H1 (cell line): ENCODE data around the gene ENTPD1. TPM values are rescaled to one million over a fixed set of nuclear protein-coding genes. Genes with fewer than 3 reads are reported as not detected.

Experiments
- CTCF ChIA-PET: fragments of 300-600 bp; sonication (Branson Sonifier 250); formaldehyde crosslinking; loops from one replicate; lab custom pipeline; 2021; ENCODE audit not compliant: partially characterized antibody; lab: Charles Lee
- POLR2A ChIA-PET: fragments of 300-600 bp; sonication (Branson Sonifier 250); formaldehyde crosslinking; loops from one replicate; lab custom pipeline; 2021; ENCODE audit warnings: inconsistent platforms; ENCODE audit not compliant: partially characterized antibody; lab: Charles Lee
- DNase-seq, 2 experiments: peaks; one replicate each; pipeline versions ENCODE4 v3.0.0 to v3.0.0-alpha.2; 2010 to 2022; ENCODE audit warnings: low spot score in 2 of 2, low read depth in 1 of 2, mixed read lengths in 1 of 2
- FAIRE-seq: peaks from 2 replicates; lab custom pipeline; 2011; peaks lifted over from hg19 to GRCh38; lab: Jason Lieb, UNC
- H2AFZ ChIP-seq: 2 replicates; pipeline ENCODE4 v1.8.1; 2012; ENCODE audit warnings: low read length, inconsistent platforms
- H2AK5ac ChIP-seq: 2 replicates; pipeline ENCODE4 v1.6.1; 2013; ENCODE audit warnings: low read depth, low read length
- H2BK120ac ChIP-seq: replicated peaks from 2 replicates; pipeline ENCODE3; 2013; ENCODE audit warnings: low read depth, low read length, inconsistent platforms
- H2BK12ac ChIP-seq: 2 replicates; pipeline ENCODE4 v1.6.1; 2013; ENCODE audit warnings: low read depth, low read length
- H2BK15ac ChIP-seq: 2 replicates; pipeline ENCODE4 v1.6.1; 2013; ENCODE audit warnings: low read length
- H2BK20ac ChIP-seq: 2 replicates; pipeline ENCODE4 v1.6.1; 2013; ENCODE audit warnings: low read length
- H2BK5ac ChIP-seq: 2 replicates; pipeline ENCODE4 v1.6.1; 2013; ENCODE audit warnings: low read depth, low read length
- H3K14ac ChIP-seq: 2 replicates; pipeline ENCODE4 v1.6.1; 2013; ENCODE audit warnings: inconsistent platforms; ENCODE audit not compliant: insufficient read length
- H3K18ac ChIP-seq: 2 replicates; pipeline ENCODE4 v1.6.1; 2013; ENCODE audit warnings: low read length; ENCODE audit errors: extremely low read depth
- H3K23ac ChIP-seq: 2 replicates; pipeline ENCODE4 v1.6.1; 2013; ENCODE audit warnings: inconsistent platforms; ENCODE audit not compliant: insufficient read length
- H3K23me2 ChIP-seq: 2 replicates; pipeline ENCODE4 v1.6.1; 2013; ENCODE audit warnings: low read depth, low read length
- H3K27ac ChIP-seq: 2 replicates; pipeline ENCODE4 v1.6.1; 2011; ENCODE audit warnings: low read depth, low read length, inconsistent platforms
- H3K27me3 ChIP-seq, 4 experiments: replicated peaks in 1 of 4; 1 replicate in 1 of 4; 2 replicates in 3 of 4; pipeline versions ENCODE4 v1.6.1 to v1.8.1; 2011 to 2013; ENCODE audit warnings: low read length in 3 of 4, mild to moderate bottlenecking in 3 of 4, inconsistent platforms in 2 of 4, mixed read lengths in 2 of 4, moderate library complexity in 1 of 4; ENCODE audit not compliant: control insufficient read depth in 3 of 4, insufficient read depth in 3 of 4; ENCODE audit errors: extremely low read depth in 1 of 4
- H3K36me3 ChIP-seq, 4 experiments: 2 replicates each; pipeline versions ENCODE4 v1.6.1 to v1.8.1; 2011 to 2013; ENCODE audit warnings: mild to moderate bottlenecking in 4 of 4, low read length in 3 of 4, moderate library complexity in 2 of 4, control low read depth in 1 of 4, inconsistent platforms in 1 of 4; ENCODE audit not compliant: insufficient read depth in 4 of 4, control insufficient read depth in 2 of 4
- H3K4ac ChIP-seq: replicated peaks from 2 replicates; pipeline ENCODE3; 2013; ENCODE audit warnings: low read length, low read depth, mixed read lengths, inconsistent platforms; ENCODE audit not compliant: insufficient read length
- H3K4me1 ChIP-seq, 4 experiments: replicated peaks in 1 of 4; 1 replicate in 1 of 4; 2 replicates in 3 of 4; pipeline versions ENCODE4 v1.6.1 to v1.8.1; 2011 to 2013; ENCODE audit warnings: low read length in 3 of 4, inconsistent platforms in 2 of 4, mixed read lengths in 1 of 4; ENCODE audit not compliant: insufficient read depth in 4 of 4, control insufficient read depth in 3 of 4
- H3K4me2 ChIP-seq, 2 experiments: 2 replicates each; pipeline versions ENCODE4 v1.6.1 to v1.8.1; 2011 to 2013; ENCODE audit warnings: low read depth in 2 of 2, low read length in 2 of 2, control low read depth in 1 of 2, inconsistent platforms in 1 of 2, mild to moderate bottlenecking in 1 of 2; ENCODE audit not compliant: insufficient read depth in 1 of 2
- H3K4me3 ChIP-seq, 4 experiments: fragments of 200-600, 300-600 bp in 1 of 4; sonication (generic), shearing (Covaris generic), sonication (Bioruptor Twin) in 1 of 4; 2 replicates each; pipeline versions ENCODE4 v1.5.1 to v1.8.1; 2011 to 2016; ENCODE audit warnings: low read length in 4 of 4, low read depth in 3 of 4, control low read depth in 2 of 4, inconsistent platforms in 2 of 4, mild to moderate bottlenecking in 2 of 4, mixed read lengths in 1 of 4, moderate library complexity in 1 of 4; ENCODE audit not compliant: insufficient read depth in 2 of 4; ENCODE audit errors: extremely low read depth in 1 of 4
- H3K56ac ChIP-seq: replicated peaks from 2 replicates; pipeline ENCODE3; 2013; ENCODE audit warnings: low read depth, mild to moderate bottlenecking, mixed read lengths, low read length, inconsistent platforms; ENCODE audit not compliant: insufficient read length
- H3K79me1 ChIP-seq: 2 replicates; pipeline ENCODE4 v1.6.1; 2013; ENCODE audit warnings: low read depth, low read length, control low read depth
- H3K79me2 ChIP-seq, 2 experiments: 2 replicates each; pipeline versions ENCODE4 v1.6.1 to v1.8.1; 2012 to 2013; ENCODE audit warnings: low read length in 2 of 2, mild to moderate bottlenecking in 2 of 2, inconsistent platforms in 1 of 2; ENCODE audit not compliant: insufficient read depth in 2 of 2, control insufficient read depth in 1 of 2
- H3K9ac ChIP-seq, 4 experiments: replicated peaks in 1 of 4; 1 replicate in 1 of 4; 2 replicates in 3 of 4; pipeline versions ENCODE4 v1.6.1 to v1.8.1; 2011 to 2013; ENCODE audit warnings: low read depth in 3 of 4, low read length in 3 of 4, control low read depth in 2 of 4, mild to moderate bottlenecking in 2 of 4, moderate library complexity in 2 of 4, inconsistent platforms in 1 of 4; ENCODE audit errors: extremely low read depth in 1 of 4
- H3K9me3 ChIP-seq, 2 experiments: 2 replicates each; pipeline versions ENCODE4 v1.6.1 to v1.8.1; 2012 to 2013; ENCODE audit warnings: mild to moderate bottlenecking in 2 of 2, moderate library complexity in 2 of 2, control low read depth in 1 of 2, inconsistent platforms in 1 of 2, low read depth in 1 of 2, low read length in 1 of 2, mixed read lengths in 1 of 2; ENCODE audit not compliant: insufficient read depth in 2 of 2
- H4K20me1 ChIP-seq, 2 experiments: replicated peaks in 1 of 2; 2 replicates each; pipeline versions ENCODE3 to v1.8.1; 2011 to 2013; ENCODE audit warnings: inconsistent platforms in 2 of 2, low read length in 2 of 2, mild to moderate bottlenecking in 1 of 2; ENCODE audit not compliant: insufficient read depth in 2 of 2, control insufficient read depth in 1 of 2
- H4K5ac ChIP-seq: 2 replicates; pipeline ENCODE4 v1.6.1; 2013; ENCODE audit warnings: low read length, low read depth, mixed read lengths, inconsistent platforms; ENCODE audit not compliant: insufficient read length
- H4K8ac ChIP-seq: 2 replicates; pipeline ENCODE4 v1.8.0; 2013; ENCODE audit warnings: mild to moderate bottlenecking, moderate library complexity, low read length, inconsistent platforms; ENCODE audit not compliant: insufficient read depth; ENCODE audit errors: extremely low read depth
- H4K91ac ChIP-seq: replicated peaks from 2 replicates; pipeline ENCODE3; 2013; ENCODE audit warnings: low read length, mixed read lengths, inconsistent platforms; ENCODE audit not compliant: insufficient read length
- BRCA1 ChIP-seq: IDR thresholded peaks from 2 replicates; pipeline ENCODE4 v1.6.1; 2012; ENCODE audit warnings: low read depth, low read length, improper control_type of control experiment
- EGR1 ChIP-seq: IDR thresholded peaks from 2 replicates; pipeline ENCODE4 v1.6.1; 2011; ENCODE audit warnings: low read depth, low read length, borderline replicate concordance
- KDM4A ChIP-seq: IDR thresholded peaks from one replicate; pipeline ENCODE4 v1.7.1; 2012; ENCODE audit warnings: low read depth, mild to moderate bottlenecking, moderate library complexity, low read length, inconsistent platforms; ENCODE audit not compliant: severe bottlenecking
- PHF8 ChIP-seq: fragments of 200-600 bp; sonication (generic); conservative IDR thresholded peaks from 2 replicates; pipeline ENCODE4 v1.7.1; 2012; ENCODE audit warnings: low read depth, mild to moderate bottlenecking, inconsistent platforms, low read length, moderate library complexity
- RAD21 ChIP-seq, 2 experiments: IDR thresholded peaks in 1 of 2; conservative IDR thresholded peaks in 1 of 2; 2 replicates each; pipeline ENCODE4 v1.6.1; 2011; ENCODE audit warnings: low read depth in 2 of 2, low read length in 2 of 2, improper control_type of control experiment in 1 of 2, inconsistent platforms in 1 of 2, mild to moderate bottlenecking in 1 of 2, moderate library complexity in 1 of 2
- SIN3A ChIP-seq, 2 experiments: IDR thresholded peaks in 1 of 2; conservative IDR thresholded peaks in 1 of 2; 2 replicates each; pipeline ENCODE4 v1.6.1; 2011 to 2012; ENCODE audit warnings: low read length in 2 of 2, improper control_type of control experiment in 1 of 2, low read depth in 1 of 2, mild to moderate bottlenecking in 1 of 2
- WGBS, 2 experiments: shearing (Covaris generic) in 1 of 2; methylation state at CpG; one replicate each; pipeline versions ENCODE4 v1.1.6 to v1.1.7; 2013 to 2015; ENCODE audit warnings: low lambda C conversion rate in 2 of 2, mixed read lengths in 2 of 2, inconsistent platforms in 1 of 2, low coverage in 1 of 2, missing lambda C conversion rate in 1 of 2; ENCODE audit not compliant: insufficient replicate concordance in 2 of 2, insufficient coverage in 1 of 2, insufficient read length in 1 of 2; ENCODE audit errors: extremely low coverage in 1 of 2, missing lambda C conversion rate in 1 of 2; 5-methylcytosine and 5-hydroxymethylcytosine counted together
- polyA plus RNA-seq, 7 experiments: library from polyadenylated mRNA; depleted of rRNA in 3 of 7; stranded (reverse) in 5 of 7; unstranded in 2 of 7; fragments of >200 nt in 5 of 7; fragments of 200-250 nt in 2 of 7; gene quantifications; 1 replicate in 5 of 7; 2 replicates in 1 of 7; 4 replicates in 1 of 7; pipeline versions ENCODE4 v1.2.1 to v1.2.3, GENCODE V29; 2011 to 2013; ENCODE audit warnings: missing spikeins in 2 of 7, mixed read lengths in 2 of 7
- total RNA-seq: library from RNA; stranded (reverse); fragmentation: NEBNext Ultra II Directional; extraction: Animal tissue kit (Norgen Biotek cat#: 25700); gene quantifications from 2 replicates; pipeline ENCODE4 v1.2.1, GENCODE V29; 2021
- TF ChIP-seq, protein P1 (sequence below): IDR thresholded peaks from 2 replicates; pipeline ENCODE4 v1.6.1; 2011; ENCODE audit warnings: low read depth, mild to moderate bottlenecking, low read length; ENCODE audit not compliant: insufficient read depth
- TF ChIP-seq, protein P2 (sequence below): IDR thresholded peaks from 2 replicates; pipeline ENCODE4 v1.6.1; 2011; ENCODE audit warnings: low read length, improper control_type of control experiment

The ENTPD1 gene
- total and polyA plus RNA-seq, 2 of the 8 experiments (the other 6 are each of a cell fraction or from before 2014, with no cell fraction given) = 2.2 to 2.5 TPM

- Histone ChIP-seq H2AFZ (no peak overlapping the region), H4K5ac (no peak overlapping the region), H2AK5ac (no peak overlapping the region), H3K79me2 (no peaks in the 10 kb centered on the region), H3K14ac (no peak overlapping the region), H3K4me1 (no peaks in the 10 kb centered on the region), H3K23me2 (no peaks in the 10 kb centered on the region), H3K4me2 (no peak overlapping the region), H3K23ac (no peak overlapping the region), H3K18ac (no peak overlapping the region), H3K56ac (no peak overlapping the region), H3K27ac (no peak overlapping the region), H2BK15ac (no peak overlapping the region), H3K27me3 (no peaks in the 10 kb centered on the region), H3K4me3 (no peak overlapping the region), H3K79me1 (no peaks in the 10 kb centered on the region), H4K8ac (no peak overlapping the region), H3K4ac (no peak overlapping the region), H2BK20ac (no peak overlapping the region), H3K36me3 (no peaks in the 10 kb centered on the region), H2BK120ac (no peak overlapping the region), H2BK12ac (no peak overlapping the region), H3K9ac (no peak overlapping the region), H3K9me3 (no peaks in the 10 kb centered on the region), H4K20me1 (no peaks in the 10 kb centered on the region), H4K91ac (no peak overlapping the region), H2BK5ac (no peak overlapping the region)
- CTCF ChIA-PET = interaction anchor here (1.0 to 6.2 kb wide), 3 partner anchors 9 to 89 kb away, joined by 3 to 48 read pairs (median 3); no protein-coding TSS in a partner anchor
- DNase-seq (no peak), FAIRE-seq (no peak)
- POLR2A ChIA-PET = no interaction called here
- WGBS, 2 experiments = 95% methylated on average over 3 of the region's 3 CpGs; no CpG with 5 or more reads in 1 of the 2 experiments
- TF ChIP-seq SIN3A (conservative IDR thresholded peaks at IDR 0.05 in 1 of 2, IDR thresholded peaks at IDR 0.05 in 1 of 2; ENCODE audit: low read depth in 1 of 2, low read length in 2 of 2) = no peak
- TF ChIP-seq, protein P1, sequence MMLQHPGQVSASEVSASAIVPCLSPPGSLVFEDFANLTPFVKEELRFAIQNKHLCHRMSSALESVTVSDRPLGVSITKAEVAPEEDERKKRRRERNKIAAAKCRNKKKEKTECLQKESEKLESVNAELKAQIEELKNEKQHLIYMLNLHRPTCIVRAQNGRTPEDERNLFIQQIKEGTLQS = no peak
- no peak for TF ChIP-seq KDM4A
- TF ChIP-seq, protein P2, sequence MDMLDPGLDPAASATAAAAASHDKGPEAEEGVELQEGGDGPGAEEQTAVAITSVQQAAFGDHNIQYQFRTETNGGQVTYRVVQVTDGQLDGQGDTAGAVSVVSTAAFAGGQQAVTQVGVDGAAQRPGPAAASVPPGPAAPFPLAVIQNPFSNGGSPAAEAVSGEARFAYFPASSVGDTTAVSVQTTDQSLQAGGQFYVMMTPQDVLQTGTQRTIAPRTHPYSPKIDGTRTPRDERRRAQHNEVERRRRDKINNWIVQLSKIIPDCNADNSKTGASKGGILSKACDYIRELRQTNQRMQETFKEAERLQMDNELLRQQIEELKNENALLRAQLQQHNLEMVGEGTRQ = no peak
- no peak for TF ChIP-seq BRCA1
- TF ChIP-seq RAD21 (IDR thresholded peaks at IDR 0.05 in 1 of 2, conservative IDR thresholded peaks at IDR 0.05 in 1 of 2; ENCODE audit: low read depth in 2 of 2, low read length in 2 of 2) = no peak
- TF ChIP-seq PHF8 = no peak
- no peak for TF ChIP-seq EGR1
These were observed 75.1 kb downstream of the ENTPD1 start for GRCh38 chr10:95831076-95831475.
